8988T (cell line): ENCODE data around the gene PDGFRB.
"Not testable (repeated sequence)": the region's sequence is repeated elsewhere in the genome, so short reads cannot be mapped to it uniquely, and the experiment has no call there.

Source experiments
- DNase-seq: peaks from one replicate; pipeline ENCODE4 v3.0.0; 2011

PDGFRB gene

DNA sequence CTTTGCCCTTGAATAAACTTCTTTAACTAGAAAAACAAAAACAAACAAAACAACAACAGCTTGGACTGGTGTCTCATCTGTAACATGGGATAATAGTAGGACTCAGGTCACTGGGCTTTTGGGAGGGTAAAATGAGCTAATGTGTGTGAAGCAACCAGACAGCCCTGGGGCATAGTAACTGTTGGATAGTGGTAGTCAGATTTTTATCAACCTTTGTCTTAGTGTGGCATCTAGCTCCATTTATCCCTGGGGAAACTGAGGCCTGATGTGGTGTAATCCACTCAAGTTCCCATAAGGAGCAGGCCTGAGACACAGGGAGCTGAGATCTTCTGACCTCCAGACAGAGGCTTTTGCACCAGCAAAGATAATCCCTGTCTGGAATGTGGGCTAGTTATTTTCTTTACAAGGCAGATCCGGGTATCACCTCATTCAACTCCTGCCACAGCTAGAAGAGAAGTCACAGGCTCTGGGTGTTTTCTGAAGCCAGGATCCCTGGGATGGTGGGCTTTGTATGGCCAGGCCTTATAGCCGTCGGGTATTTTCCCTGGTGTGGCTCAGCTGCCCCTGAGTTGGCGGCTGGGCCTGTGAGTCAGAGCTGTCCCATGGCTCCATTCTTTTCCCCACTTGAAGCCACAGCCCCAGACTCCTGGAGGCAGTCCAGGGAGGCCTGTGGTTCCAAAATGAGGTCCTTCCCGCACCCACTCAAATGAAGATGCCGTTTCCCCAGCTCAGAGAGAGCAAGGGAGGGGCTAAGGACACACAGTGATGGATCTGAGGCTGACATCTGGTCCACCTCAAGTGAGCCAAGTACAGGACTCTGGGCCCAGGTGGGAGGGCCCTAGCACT is 43.2 kb downstream of the PDGFRB start:
- DNase-seq, result no peak

DNA sequence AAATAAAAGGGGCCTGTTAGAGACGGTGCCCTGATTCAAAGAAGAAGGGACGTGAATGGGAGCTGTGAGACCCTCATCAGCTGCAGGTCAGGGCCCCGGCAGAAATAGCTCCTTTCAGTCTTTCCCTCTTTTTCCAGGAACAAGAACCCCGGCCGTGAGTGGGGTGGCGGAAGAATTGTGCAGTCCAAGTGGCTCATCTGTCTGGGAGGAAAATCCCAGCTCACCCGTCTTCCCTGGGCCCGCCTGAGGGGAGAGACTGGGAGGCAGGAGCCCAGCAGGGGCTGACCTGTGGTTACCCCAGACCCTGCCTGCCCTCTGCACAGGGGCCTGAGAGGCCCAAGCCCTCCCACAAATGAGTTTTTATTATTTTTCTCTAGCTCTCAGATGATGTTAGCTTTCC is 44.5 kb downstream of the PDGFRB start:
- DNase-seq, result no peak

DNA sequence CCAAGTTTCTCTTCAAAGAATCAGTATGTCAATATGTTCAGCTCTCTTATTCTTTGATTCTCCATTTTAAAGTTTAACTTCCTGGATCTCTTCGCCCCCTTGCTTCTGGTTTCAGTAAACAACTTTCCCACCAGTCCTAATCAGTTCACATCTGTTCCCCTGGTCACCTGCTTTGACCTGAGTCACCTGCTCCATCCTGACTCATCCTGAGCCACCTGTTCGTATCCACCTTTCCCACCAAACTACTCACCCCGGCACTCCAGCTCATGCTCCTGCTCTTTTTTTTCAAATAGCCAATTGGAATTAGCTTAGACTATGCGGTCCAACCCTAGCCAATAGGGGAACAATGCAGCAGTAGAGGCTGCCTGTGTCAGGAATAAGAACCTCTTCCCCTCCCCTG is 45.7 kb downstream of the PDGFRB start:
- no peak for DNase-seq

DNA sequence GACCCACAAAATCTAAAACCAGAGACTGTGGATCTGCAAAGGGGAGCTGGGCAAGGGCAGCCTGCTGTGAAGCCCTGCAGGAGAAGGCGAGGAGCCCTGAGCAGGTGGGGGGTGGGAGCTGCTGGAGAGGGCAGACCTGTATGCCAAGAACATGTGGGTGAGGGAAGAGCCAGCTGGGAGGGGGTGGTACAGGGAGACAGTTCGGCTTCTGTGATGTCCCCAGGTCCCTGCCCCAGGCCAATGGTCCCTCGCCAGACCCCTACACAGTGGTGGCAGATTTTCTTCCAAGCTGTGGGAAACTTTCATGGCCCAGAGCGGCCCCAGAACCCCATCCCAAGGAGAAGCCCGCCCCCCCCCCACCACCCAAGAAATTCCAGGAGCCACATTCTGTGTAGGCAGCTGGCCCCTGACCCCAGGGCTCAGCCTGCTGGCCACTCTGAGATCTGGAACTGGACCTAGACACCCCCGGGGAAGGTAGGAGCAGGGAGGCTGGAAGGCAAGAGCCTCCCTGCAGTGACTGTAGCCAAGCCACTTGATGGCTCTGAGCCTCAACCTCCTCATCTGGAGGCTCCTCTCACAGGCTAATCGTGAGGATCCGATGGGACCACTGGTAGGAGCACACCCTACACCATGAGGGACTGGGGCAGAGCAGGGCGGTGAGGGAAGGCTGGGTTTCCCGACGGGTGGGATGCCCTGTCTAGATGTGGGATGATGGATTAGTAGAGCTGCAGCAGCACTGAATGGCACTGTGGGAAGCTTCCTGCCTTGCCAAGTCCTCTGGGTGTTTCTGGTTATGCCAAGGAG is 46.7 kb downstream of the PDGFRB start:
- DNase-seq, result no peak

DNA sequence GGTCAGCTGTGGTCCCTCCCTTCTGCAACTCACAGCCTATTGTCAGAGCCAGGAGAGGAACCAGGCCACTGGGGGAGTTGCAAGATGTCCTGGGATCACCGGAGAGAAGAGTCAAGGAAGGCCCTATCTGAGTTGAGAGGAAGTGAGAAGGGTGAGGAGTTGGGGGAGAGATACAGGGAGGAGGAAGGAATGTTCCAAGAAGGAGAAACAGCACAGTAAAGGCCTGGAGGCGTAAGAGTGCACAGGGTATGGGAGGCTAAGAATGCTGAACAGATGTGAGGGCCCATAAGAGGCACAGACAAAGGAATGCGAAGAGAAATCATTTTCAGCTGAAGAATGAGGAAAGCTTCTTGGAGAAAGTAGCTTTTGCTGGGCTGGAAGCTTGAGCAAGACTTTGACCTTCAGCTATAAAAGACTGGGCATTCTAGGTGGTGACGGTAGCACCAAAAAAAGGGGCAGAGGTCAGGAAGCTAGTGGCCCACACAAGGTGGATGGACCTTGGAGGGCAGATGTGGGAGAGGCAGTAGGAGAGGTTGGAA is 47.7 kb downstream of the PDGFRB start:
- DNase-seq, result no peak

DNA sequence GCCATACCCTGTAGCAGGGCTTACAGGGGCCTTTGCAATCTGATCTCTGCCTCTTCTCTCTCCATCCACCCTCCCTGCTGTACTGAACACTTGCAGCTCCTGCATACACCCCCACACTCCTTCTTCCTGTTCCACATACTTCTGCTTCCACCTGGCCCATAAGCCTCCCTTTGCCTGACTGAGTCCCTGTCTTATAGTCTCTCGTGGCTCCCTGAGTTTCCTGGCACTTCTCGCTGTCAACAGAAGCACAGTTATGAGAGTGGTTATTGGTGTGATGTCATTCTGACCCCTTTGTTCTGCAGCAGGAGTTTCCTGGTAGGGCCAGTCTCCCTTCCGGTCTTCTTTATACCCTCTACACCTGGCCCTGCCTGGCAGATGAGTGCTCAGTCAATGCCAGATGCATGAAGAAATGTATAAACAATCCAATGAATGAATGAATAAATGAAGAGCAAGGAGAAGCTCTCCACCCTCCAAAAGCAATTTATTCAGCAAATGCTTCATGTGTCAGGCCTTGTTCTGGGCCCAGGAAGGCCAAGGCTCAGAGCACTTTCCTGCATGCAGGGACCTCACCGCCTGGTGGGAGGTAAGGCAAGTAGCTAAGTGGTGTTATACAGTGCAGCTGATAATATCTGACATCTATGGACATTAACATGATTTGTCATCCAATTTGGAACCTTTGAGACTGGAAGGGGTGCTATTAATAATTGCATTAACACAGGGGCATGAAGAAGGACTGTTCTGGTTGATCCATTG is 48.8 kb downstream of the PDGFRB start:
- no peak for DNase-seq

DNA sequence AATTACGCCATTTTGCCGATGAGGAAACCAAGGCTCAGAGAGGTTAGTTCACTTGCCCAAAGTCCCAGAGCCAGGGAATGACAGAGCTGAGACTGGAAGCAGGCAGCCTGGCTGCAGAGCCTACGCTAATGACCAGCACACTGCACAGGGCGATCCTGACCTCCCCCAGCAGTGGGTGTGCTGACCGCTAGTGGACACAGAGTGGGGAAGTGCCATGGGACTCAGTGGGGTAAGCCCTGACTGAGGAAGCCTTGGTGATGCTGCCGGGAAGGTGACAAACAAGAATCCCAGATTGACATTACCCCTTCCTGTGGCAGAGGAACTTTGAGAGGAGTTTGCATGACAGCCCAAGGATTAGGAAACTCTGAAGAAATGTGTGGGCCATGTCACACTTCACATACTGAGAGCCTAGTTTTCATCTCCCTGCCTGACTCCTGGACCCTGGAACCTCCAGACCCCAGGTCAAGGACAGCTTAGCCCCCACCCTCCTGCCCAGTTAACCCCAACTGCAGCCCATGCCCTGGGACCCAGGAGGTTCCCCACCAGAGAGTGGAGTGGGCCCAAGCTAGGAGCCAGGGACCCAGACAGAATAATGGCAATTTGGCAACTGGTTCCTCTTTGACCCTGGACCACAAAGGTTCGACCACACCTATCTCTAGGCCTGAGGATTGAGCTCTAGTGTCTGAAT is 49.6 kb downstream of the PDGFRB start:
- no peak for DNase-seq

DNA sequence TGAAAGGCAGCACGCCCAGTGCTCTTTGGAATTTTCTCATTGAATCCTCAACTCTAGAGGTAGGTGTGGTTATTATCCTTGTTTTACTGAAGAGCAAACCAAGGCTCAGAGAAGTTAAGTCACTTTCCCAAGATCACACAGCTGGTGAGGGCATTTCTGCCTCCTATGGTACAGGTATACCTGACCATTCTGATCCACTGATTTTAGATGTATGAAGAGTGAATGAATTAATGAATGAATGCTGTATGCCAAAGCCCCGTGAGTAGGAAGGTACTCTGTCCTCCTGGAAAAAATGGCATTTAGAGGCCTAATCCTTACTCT is 51.1 kb downstream of the PDGFRB start:
- DNase-seq, result no peak

DNA sequence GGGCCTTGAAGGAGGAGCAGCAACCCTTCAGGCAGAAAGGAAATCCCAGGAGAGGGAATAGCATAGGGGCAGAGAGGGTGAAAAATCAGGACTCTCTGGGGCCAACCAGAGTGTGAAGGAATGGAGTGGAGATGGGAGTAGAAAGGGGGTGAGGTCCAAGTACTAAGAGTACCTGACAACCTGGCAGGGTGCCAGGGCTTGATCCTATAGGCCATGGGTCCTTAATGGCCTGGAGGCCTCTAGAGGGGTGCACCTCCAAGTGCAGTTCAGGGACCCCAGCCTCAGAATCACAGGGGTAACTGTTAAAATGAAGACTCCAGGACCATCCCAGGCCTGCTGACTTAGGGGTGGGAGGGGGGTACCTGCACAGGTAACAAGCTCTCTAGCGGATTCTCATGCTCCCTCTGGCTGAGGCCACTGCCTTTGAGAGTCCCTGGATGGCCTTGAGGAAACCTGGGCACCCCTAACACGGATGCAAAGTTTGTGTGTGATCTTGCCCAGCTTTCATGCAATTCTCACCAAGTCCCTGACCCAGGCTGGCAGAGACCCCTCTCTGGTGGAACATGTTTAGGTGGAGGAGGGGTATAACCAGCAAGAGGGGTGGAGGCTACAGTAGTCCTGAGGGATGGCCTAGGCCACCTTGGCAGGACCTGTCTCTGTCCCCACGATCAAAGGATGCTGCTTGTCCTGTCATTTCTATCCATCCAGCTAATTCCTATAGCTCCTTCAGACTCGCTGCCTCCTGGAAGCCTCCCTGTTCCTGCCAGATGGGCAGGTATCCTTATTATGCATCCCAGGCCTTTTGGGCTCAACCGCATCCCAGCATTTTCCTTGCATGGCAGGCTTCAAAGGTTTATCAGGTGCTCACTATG is 51.7 kb downstream of the PDGFRB start:
- DNase-seq, result no peak

DNA sequence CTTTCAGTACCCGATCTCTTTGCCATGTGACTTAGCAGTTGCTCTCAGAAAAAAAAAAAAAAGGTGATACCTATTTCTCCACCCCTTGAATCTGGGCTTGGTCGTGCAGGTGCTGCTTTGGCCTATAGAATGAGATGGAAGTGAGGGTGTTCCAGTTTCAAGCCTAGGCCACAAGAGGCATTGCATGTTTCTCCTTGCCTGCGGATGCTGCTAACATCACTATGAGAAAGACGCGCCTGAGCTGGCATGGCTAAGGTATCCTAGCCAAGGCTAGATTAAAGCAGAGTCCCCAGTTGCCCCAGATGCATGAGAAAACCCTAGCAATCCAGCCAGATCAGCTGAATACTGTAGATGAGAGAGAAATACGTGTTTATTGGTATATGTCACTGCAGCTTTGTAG is 54.6 kb downstream of the PDGFRB start:
- DNase-seq, result no peak

DNA sequence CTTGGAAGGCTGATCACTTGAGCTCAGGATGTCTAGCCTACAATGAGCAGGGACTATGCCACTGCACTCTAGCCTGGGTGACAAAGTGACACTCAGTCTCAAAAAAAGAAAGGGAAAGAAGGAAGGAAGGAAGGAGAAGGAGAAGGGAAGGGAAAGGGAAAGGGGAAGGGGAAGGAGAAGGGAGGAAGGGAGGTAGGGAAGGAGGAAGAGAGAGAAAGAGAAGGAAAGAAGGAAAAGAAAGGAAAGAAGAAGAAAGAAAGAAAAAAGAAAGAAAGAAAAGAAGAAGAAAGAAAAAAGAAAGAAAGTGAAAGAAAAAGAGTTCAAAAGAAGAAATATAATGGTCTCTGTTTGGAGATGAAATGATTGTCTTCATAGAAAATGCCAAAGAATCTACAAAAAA is 58.5 kb downstream of the PDGFRB start:
- DNase-seq, result no peak

DNA sequence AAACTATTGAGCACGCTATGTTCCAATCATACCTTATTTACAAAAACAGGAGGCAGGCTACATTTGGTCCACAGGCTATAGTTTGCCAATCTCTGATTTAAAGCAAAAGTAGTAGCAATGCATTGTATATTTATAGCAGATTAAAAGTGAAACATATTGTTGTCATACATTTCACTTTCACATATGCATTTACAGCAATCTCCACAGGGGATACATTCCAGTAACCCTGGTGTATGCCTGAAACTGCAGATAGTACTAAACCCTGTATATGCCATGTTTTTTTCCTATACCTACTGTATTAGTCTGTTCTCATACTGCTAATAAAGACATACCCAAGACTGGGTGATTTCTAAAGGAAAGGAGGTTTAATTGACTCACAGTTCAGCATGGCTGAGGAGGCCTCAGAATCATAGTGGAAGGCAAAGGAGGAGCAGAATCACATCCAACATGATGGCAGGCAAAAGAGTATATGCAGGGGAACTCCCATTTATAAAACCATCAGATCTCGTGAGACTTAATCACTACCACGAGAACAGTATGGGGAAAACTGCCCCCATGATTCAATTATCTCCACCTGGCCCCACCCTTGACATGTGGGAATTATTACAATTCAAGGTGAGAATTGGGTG is 63.4 kb downstream of the PDGFRB start:
- DNase-seq, result no peak

DNA sequence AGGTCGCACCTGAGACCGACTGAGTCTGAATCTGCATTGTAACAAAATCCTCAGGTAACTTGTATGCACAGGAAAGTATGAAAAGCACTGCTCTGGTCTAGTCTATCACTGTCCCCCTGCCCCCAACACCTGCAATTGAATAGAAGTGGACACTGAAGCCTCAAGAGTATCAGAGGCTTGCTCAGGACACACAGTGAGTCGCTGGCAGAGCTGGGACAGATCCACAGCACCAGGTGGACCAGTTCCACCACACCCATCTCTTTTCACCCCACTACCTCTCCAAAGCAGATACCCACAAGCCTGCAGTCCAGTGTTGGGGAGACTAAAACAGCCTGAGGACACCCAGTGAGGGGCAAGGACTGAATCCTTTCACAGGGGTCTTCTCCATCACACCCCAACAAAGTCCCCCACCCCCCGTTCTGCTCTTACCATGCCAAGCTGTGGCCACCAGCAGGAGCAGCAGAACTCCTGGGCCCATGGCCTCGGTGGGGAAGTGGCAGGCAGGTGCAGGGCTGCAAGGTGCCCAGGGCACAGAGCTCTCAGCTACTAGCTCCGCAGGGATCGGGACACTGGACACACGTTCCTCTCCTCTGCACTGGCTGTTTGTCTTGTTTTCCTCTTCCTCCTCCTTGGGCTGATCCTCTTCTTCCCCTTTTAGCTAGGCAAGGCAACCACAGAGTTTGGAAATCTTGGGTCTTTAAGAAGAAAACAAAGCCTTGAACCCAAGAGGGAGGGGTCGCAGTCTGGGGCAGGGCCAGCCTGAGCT is 69.5 kb downstream of the PDGFRB start, which contains the start of gene CSF1R:
CSF1R (minus strand) TSS at position 605 of the 766 bp plus-strand sequence; CDS start at position 478, 127 bp downstream.
- DNase-seq, result no peak

DNA sequence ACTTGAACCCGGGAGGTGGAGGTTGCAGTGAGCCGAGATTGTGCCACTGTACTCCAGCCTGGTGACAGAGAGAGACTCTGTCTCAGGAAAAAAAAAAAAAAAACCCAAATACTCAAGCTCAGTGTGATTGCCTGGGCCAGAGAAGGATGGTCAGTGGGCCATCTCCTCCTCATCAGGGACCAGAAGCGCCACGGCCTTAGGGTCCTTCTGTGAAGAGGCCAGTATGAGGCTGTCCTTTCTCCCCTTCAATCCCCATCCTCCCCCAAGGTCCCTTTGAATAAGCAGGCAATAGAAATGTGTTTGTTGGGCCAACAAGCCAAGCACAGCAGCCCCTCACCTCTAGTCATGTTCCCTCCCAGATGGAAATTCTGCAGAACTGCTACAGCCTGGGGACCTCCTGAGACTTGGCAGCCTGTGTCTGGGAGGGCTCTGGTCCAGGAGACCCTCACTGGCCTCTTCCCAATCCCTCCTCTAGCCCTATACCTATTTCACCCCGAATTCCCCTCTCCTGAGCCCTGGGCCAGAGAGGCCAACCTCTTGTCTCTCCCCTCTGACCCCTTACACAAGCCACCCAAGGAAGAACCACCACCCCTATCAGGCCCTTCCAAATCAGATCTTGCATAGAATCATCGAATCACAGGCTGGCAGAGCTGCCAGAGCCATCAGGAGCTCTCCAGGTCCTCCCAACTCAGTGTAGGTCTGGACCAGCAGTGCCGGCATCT is 70.3 kb downstream of the PDGFRB start:
- no peak for DNase-seq

DNA sequence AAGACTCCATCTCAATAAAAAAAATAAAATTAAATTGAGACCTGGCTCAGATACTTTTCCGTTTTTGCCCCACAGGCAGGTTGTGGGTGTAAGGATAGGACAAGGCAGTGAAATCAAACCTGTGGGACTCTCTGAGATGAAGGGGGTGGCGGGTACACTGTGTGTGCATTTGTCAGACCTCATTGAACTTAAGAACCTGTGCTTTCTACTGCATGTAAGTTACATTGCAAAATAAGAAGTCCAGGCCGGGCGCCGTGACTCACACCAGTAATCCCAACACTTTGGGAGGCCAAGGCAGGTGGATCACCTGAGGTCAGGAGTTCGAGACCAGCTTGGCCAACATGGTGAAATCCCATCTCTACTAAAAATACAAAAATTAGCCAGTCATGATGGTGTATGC is 70.9 kb downstream of the PDGFRB start:
- not testable (repeated sequence) for DNase-seq

DNA sequence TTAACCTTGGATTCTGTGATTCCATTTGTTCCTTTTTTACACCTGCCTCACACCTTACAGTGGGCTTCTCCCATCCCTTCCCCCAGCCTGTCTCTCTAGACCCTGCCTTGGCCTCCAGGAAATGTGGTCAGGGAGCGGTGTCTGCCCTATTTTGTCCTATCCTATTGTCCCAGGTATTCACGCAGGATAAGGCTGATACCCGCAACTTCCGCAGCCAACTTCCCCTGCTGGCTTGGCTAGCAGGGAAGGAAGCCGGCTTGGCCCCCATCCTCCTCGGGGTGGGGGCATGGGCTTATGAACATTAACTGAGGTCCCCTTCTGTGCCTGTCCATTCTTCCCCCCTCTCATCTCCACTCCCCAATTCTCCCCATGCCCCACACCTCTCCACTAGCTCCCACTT is 72.8 kb downstream of the PDGFRB start:
- DNase-seq, result peak; percentile 3

DNA sequence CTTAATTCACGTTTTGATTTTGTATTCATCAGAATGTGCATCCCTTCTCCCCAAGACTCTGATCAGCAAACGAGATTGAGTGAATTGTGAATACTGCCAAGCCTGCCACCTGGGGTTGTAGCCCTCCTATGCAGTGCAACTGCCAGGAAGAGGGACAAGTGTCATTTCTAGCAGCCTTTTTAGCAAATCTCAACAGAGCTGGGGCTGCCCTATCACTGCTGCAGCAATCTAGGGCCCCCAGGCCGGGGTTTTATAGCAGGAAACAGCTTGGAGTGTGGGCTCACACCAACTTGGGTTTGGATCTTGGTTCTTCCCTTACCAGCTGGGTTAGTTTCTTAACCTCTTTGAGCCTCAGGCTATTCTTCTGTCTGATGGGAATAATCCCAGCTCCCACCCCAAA is 73.3 kb downstream of the PDGFRB start:
- peak; percentile 5 for DNase-seq

DNA sequence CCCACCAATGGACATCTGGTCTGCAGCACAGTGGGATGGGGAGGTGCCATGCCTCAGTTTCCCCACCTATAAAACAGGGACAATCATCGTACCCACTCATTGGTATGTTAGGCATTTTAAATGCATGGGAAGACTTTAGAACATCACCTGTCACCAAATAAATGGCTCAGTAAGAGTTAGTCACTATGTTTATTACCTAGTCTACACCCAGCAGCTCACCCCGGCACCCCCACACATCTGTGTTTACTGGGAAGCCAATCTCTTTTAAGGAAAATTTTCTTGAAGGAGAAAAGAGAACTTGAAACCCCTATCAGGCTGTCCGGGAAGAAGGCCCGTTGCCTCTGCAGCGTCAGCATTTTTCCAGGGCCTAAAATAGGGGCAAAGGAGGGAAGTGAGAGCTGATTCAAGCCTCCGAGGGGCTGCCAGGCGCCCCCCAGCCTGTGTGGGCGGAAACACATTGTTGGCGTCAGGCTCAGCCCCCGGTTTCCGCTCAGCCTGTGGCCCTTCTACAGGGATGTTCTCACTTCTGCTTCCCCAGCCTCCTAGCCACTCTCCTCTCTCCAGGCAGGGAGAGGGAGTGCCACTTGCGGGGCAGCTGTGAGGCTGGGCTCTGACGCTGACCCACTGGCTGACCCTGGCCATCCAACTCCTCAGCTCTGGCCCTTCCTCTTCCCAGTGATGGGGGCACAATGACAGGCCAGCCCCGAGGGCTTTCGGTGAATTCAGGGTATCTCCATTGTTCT is 73.9 kb downstream of the PDGFRB start:
- DNase-seq, result peak; percentile 5
